GM21381 (cell line): Measurements from ENCODE around the gene GET3.

Experiments used
- ATAC-seq: cut with Tn5 transposase; IDR thresholded peaks from one replicate; pipeline ENCODE4 v1.9.1; 2021; ENCODE audit warnings: mild to moderate bottlenecking, moderate library complexity; ENCODE audit not compliant: unreplicated experiment

GET3 gene

DNA sequence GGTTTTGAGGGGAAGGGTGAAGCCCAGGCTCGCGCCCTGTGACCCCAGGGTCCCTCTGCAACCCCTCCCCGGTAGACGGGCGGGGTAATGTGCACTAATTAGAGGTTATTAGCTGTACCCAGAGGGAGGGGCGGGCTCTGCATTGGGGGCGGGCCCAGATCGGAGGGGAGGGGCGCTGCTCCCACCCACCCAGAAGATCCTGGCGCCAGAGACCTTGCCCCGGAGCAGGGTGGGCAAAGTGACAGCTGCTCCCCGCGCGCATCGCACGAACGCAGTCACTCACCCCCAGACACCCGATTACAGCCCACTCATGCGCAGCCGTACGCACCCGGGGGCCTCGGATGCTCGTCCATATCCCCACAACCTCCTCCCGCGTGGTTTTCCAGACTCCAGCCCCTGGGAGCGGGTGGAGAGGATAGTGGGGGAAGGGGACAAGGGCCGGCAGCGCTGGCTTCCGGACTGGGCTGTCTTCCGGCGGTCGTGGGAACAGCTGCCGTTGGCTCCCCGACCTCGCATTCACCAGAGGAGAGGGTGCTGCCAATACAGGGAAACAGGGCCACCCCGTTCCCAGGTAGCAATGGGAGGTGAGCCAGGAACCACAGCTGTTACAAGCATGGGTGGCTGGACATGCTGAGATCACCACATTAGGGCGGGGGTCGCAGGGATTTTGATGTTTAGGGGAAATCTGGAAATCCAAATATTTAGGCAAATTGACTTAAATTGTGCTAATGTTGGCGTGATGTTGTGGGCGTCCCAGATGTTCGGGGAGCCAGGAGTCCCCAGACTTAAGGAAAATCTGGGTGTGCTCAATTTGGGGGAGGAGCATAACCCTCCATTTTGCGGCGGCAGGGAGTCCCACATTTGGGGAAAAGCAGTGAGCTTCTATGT lies 41.0 kb downstream of the GET3 start:
- ATAC-seq, result no peak

DNA sequence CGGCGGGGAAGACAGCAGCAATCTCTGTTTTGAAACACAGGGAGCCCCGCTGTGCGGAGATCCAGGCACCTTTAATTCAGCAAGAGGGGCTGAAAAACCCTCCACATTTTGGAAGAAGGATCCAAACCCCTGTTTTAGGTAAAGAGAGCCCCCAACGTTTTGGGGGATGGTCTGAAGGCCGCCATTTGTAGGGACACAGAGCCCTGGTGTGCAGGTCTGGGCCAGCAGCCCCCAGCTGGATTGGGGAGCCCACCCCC lies 41.5 kb downstream of the GET3 start:
- no peak for ATAC-seq

DNA sequence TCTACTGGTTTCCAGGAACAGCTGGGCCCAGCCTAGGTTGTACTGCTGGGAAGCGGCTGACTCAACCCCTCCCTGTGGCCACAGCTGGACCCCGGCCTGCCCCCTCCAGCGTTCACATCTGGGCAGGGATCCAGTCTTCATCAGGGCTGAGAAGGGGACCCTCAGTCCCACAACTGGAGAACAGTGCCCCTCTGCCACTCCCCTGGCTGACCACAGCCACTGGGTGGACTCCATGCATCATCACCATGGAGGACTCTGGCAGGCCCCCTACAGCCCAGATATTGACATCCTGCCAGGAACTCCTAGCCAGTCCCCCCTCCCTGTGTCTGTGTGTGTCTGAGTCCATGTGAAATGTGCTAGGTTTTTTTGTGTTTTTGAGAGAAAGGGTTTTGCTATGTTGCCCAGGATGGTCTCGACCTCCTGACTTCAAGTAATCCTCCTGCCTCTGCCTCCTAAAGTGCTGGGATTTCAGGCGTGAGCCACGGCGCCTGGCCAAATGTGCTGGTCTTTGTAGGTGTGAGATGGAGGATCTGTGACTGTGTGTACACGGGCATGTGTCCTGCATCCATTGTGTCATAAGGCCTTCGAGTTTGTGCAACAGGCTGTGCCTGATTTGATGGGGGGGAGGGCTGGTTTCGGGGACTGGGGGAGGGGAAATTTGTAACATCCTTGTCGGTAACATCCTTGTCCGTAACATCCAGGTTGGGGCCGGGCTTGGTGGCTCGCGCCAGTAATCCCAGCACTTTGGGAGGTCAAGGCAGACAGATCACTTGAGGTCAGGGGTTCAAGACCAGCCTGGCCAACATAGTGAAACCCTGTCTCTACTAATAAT lies 42.1 kb downstream of the GET3 start:
- ATAC-seq, result no peak

DNA sequence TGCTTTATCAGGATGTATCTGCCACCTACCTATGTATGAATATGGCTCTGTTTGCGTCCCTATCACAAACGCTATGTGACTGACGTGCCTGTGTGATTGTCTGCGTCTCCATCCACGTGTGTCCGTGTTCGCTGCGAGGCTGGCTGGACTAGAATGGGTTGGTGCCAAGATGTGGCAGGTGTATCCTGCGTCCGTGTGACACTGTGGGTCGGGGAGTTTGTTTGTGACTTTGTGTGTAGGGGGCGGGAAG lies 44.8 kb downstream of the GET3 start:
- peak; percentile 5 for ATAC-seq

DNA sequence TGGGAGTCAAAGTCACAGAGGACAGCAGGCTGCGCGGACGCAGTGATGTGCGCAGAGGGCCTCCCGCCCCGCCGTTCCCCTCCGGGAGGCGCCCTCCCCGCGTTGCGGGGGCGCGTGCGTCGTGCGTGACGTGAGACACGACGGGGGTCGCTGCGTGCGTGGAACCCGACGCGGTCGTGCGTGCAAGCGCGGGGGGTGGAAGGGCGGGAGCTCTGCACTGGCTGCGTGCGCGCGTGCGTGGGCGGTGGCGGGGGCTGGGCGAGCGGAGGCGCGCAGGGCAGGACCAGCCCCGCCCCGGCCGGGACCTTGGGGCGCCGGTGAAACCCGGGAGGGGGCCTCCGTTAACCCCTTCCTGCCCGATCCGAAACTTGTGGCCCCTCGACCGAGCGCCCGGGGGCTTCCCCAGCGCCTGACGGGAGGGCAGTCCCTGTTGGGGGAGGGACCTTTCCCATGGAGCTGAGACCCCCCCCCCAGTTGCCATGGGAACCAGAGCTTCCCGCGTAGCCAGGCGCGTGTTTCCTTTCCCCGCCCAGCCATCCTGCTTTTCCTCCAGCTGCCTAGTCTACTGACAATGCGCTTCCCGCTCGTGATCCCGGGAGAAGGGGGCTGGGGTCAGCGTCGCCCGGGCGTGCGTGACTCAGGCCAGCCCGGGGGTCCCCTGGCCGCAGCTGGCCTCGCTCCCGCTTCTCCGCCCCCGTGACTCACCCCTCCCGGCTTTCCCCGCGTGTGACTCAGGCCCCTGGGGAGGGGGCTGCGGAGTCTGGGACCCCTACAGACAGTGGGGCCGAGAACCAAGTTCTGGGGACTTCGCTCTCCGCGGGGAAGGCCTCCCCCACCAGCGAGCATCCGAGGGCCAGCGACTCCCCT lies 45.4 kb downstream of the GET3 start:
- ATAC-seq, result peak; percentile 29

DNA sequence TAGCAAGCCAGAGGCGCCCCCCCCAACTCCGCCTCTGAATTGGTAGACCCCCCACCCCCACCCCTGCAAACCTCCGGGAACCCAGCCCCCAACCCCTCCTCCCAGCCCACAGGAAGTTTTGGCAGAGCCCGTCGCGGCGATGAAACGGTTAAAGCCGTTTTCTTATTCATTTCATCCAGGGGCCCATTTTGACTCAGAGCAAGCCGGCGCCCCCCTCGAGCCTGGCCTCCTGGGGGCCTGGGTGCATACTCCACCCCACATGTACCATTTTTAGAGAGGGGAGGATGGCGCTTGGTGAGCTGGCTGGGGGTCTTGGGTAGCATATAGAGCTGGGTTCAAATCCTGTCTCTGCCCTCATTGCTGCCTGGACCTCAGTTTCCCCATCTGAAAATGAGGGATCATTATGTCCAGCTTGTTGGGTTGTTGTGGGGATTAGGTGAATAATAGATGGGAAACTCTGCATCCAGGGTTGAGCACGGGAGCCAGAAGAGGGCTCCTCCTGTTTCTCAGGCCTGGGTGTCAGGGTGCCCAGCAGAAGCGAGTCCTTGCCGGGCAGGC lies 46.1 kb downstream of the GET3 start:
- no peak for ATAC-seq

DNA sequence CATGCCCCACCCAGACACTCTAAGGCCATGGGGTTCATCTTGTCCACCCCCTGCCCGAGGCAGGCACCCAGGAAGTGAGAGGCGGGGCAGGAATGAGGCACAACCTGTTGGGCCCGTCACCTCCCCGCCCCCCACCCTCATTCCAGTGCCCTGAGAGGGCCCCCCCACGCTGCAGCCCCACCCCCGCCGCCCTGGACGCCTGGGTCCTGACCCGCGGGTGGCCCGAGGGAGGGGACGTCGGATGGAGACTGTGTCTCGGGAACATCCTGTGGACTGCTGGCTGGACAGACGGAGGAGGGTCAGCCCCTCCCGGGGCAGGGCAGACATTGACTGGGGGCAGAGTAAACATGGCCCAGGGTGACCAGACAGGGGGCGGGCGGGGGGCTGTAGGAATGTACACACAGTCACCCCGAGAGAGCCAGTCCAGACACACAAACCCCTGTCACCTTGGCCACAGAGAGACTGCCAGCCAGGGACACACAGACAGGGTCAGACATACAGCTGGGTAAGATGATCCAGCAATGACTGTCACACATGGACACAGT lies 46.6 kb downstream of the GET3 start:
- no peak for ATAC-seq

DNA sequence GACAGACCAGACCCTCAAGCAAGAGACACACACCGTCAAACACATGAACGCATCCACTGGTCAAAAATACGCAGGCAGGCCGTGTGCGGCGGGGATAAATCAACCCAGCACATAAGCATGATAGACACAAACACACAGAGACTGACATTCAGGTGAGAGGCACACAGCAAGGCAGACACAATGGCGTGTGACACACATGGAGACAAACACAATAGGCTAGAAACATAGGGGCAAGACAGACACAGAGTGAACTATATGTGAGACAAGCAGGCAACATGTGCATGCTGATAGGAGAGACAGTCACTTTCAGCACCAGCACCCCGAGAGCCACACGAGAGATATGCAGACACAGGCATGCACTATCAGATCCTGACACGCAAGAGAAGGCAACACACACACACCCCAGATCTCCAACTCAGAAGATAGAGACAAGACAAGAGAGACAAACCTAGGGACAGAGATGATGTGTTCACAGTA lies 47.1 kb downstream of the GET3 start:
- ATAC-seq, result no peak

DNA sequence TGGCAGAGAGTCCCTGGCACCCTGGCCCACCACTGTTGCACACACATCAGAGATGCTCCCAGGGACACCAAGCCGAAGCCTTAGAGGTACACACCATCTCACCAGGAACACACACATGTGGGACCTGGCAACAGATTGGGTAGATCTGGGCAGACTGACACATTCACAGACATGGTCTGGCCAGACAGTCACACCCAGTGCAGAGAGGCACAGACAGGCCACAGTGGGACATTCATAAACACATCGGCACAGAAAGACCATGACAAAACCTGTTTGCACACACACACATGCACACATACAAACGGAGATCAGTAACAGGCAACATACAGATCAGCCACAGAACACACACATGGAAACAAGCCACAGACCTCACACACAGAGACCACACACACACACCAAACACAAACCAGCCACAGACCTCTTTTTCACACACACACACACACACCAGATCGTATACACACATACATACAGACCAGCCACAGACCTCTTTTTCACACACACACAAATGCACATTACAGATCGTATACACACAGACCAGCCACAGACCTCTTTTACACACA lies 47.7 kb downstream of the GET3 start:
- no peak for ATAC-seq

DNA sequence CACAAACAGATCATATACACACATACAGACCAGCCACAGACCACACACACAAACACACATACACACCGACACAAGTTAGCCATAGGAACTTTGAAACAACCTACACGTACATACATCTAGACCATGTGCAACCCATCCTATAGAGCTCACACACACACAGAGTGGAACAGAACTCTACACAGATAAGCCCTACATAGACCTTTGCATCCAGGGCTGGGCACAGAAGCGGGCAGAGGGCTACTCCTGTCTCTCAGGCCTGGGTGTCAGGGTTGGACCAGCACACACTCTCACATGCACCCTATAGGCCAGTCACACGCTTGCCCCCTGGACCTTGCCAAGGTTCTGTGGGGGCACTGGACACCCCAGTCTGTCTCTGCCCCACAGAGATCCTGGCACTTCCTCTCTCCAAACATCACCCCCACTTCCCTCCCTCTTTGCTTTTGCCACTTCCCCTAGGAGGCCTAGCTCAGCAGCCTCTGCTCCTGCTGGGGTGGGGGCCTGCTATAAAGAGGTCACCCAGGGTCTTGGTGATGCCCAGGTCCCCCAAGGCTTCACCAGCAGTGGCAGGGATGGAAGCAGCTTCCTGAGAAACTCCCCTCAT lies 48.2 kb downstream of the GET3 start:
- ATAC-seq, result no peak

DNA sequence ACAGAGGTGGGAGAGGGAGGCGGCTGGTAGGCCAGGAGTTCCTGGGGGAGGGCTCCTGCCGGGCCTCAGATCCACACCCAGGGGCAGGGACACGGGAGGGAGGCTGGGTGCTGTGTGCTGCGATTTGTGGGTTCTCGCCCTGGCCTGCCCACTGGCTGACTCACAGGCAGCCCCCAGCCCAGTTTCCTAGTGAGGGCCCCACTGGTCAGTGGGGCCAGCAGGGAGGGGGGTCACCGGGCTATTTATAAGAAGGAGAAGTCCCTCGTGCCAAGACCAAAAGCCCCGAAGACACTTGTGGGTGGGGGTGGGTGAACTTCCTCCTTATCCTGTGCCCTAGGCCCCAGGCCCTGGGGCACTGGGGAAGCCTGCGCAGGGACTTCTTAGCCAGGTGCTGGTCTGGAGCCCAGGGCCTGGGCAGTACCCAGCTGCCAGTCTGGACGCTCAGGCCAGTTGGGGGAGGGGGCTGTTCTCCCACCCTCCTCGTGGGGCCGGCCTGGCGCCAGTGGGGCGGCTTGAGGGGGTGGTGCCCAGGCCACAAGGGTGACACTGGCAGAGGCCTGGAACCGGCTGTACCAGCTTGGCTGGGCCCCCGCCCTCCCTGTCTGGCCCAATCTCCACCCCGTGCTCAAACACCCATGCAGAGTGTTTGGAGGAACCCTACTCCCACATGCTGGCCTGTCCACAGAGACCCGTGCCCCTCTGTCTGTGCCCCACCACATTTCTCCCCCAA lies 49.0 kb downstream of the GET3 start:
- ATAC-seq, result no peak

DNA sequence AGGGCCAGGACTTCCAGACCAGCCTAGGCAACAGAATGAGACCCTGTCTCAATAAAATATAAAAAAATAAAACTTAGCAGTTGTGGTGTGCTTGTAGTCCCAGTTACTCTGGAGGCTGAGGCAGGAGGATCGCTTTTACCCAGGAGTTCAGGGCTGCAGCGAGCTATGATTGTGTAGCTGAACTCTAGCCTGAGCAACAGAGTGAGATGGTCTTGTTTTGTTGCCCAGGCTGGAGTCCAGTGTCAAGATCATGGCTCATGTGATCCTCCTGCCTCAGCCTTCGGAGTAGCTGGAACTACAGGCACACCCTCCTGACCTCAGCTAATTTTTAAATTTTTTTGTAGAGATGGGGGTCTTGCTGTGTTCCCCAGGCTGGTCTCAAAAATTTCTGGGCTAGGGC lies 49.7 kb downstream of the GET3 start:
- ATAC-seq, result no peak

DNA sequence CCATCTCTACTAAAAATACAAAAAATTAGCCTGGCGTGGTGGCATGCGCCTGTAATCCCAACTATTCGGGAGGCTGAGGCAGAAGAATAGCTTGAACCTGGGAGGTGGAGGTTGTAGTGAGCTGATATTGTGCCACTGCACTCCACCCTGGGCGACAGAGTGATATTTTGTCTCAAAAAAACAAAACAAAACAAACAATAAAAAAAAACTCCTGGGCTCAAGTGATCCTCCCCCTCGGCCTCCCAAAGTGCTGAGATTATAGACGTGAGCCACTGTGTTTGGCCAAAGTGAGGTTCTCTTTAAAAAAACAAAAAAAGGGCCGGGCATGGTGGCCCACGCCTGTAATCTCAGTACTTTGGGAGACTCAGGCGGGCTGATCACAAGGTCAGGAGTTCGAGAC lies 50.2 kb downstream of the GET3 start:
- ATAC-seq, result no peak

DNA sequence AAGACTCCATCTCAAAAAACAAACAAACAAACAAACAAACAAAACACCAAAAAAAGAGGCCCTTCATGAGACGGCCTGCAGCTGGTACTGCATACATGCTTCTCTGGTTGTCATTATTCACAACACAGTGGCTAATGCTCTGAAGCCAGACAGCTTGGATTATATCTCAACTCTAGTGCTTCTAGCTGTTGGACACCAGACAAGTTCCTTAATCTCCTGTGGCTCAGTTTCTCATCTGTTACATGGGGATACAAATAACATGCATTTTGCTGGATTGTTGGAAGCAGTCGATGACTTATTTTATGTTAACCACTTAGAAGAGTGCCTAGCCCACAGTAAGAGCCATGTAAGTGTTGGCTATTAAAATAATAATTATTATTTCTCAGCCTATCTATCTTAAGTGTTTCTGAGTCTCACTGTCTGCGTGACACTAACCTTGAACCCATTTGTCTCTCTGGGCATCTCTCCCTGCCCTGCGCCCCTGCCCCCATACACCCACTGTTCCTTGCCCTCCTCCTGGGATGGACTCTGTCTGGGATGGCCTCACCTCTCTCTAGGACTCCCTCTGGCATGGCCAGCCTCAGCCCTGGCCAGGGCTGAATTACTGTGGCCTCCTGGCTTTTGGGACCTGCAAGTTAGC lies 50.9 kb downstream of the GET3 start:
- ATAC-seq, result no peak

DNA sequence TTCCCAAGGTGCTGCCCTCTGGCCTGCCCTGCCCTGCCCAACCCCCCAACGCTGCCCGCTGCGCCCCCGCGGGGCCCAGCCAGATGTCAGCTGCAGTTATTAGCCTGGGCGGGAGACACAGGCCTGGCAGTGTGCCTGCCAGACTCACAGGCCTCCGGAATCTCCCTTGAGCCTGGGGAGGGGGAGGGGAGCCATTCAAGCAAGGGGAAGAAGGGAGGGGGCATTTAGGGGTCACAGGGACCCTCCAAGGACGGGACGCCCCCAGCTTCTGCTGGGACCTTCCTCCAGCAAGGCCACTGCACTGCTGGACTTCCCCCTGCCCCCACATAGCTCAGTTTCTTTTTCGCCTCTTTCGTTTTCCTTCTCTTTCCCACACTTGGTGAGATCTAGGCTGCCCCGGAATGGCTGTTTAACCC lies 51.4 kb downstream of the GET3 start:
- no peak for ATAC-seq

DNA sequence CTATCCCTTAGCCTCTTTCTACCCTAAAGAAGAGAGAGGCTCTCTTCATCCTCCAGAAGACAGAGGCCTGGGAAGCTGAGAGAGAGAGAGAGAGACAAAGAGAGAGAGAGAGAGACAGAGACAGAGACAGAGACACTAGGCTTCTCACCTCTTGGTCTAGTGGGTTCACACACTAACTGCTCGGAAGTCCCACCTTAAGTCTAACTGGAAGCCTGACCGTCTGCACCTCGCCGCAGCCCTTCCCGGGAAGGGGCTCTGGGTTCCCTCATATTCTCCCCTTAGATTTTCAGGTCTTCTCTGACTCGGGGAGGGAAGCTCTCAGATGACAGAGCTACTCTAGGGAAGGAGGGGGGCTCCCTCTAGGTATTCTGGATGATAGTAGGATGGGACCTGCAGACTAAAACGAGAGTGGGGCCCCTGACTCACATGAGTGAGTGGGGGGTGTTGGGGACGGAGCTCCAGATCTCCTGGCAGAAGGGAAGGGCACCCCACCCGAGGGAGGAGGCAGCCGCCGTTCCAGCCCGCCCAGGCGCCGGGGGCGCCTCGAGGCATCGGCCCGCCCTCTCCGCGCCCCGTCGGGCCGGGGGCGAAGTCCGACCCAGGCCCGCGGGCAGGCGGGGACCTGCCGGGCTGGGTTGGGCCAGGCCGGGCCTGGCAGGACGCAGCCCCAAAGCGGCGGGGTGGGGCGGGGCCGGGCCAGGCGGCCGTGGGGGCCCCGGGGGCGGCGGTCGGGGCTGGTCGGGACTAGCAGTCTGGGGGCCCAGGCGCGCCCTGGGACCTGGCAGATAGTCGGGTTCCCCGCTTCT lies 52.0 kb downstream of the GET3 start:
- no peak for ATAC-seq

DNA sequence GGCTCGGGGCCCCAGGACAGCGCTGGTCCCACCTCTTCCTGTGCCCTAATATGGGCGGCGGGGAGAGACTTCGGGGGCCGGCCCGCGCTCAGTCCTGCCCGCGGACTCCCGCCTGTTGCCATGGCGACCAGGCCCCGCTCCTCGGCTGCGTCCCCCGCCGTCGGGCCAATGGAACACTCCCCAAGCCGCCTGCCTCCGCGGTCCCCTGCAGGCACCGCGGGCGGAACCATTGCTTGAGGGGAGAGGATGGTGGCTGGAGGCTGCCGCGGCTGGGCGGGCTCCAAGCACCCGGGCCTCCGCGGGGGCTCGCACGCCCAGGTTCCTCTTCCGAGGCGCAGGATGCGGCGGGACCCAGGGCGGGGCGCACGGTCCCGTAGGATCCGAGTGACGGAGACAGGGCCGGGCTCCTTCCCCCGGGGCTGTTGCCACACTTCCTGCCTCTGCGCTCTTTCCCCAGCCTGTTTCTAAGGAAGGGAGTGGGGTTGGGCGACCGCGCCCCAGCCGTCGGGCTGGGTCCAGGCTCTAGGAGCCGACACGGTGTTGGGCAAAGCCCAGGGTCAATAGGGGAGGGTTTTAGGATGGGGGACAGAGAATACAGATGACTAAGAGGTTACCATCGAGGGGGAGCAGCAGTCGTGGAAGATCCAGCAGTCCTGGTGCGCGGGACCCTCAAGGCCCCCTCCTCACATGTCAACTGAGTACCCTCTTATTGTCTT lies 52.8 kb downstream of the GET3 start:
- peak; percentile 38 for ATAC-seq
